K562 (cell line): ENCODE data around the gene MRPL4. TPM values are rescaled to one million over a fixed set of nuclear protein-coding genes. Genes with fewer than 3 reads are reported as not detected.

Experiments used
- ATAC-seq: fragments of 200-7000 bp; cut with Tn5 transposase; 3 replicates; pipeline ENCODE4 v1.9.1; 2020; ENCODE audit warnings: moderate library complexity
- BruUV-seq: library from RNA; stranded (reverse); fragments of 400-500 nt; replicated peaks from 2 replicates; lab custom pipeline; 2021; lab: Mats Ljungman, UMichigan
- CTCF ChIA-PET: fragments of 300-600 bp; formaldehyde crosslinking; extraction: SDS; loops from one replicate; lab custom pipeline; 2021; ENCODE audit warnings: low intra/inter-chr PET ratio; lab: Yijun Ruan, JAX
- POLR2A ChIA-PET: fragments of 300-600, 350-650 bp; sonication (Branson Sonifier 250); formaldehyde crosslinking; extraction: SDS; loops from one replicate; lab custom pipeline; 2021; ENCODE audit warnings: antibody characterized with exemption, inconsistent platforms; lab: Yijun Ruan, JAX
- DNase-seq, 4 experiments: peaks; one replicate each; pipeline versions ENCODE4 v3.0.0 to v3.0.0-alpha.2; 2011 to 2018; ENCODE audit warnings: low spot score in 3 of 4, mixed read lengths in 3 of 4; ENCODE audit errors: extremely low read depth in 1 of 4
- FAIRE-seq: peaks from 2 replicates; lab custom pipeline; 2011; peaks lifted over from hg19 to GRCh38; lab: Jason Lieb, UNC
- H2AFZ ChIP-seq: 2 replicates; pipeline ENCODE4 v1.6.0; 2011; ENCODE audit warnings: low read depth, low read length, control low read depth, inconsistent platforms
- H3K27ac ChIP-seq: fragments of 200-600 bp; 3 replicates; pipeline ENCODE4 v1.8.0; 2011; ENCODE audit warnings: low read depth, mild to moderate bottlenecking, control low read depth, inconsistent platforms, low read length, moderate library complexity, mixed read lengths; ENCODE audit errors: extremely low read depth
- H3K27me3 ChIP-seq, 2 experiments: fragments of 300-600 bp in 1 of 2; 2 replicates in 1 of 2; 3 replicates in 1 of 2; pipeline versions ENCODE4 v1.6.0 to v1.8.0; 2011; ENCODE audit warnings: inconsistent platforms in 2 of 2, low read length in 2 of 2, mild to moderate bottlenecking in 1 of 2, mixed read lengths in 1 of 2, moderate library complexity in 1 of 2; ENCODE audit not compliant: control insufficient read depth in 2 of 2, insufficient read depth in 2 of 2
- H3K36me3 ChIP-seq: fragments of 300-600 bp; 3 replicates; pipeline ENCODE4 v1.8.0; 2011; ENCODE audit warnings: mild to moderate bottlenecking, low read length, inconsistent platforms; ENCODE audit not compliant: control insufficient read depth, insufficient read depth
- H3K4me1 ChIP-seq, 2 experiments: fragments of 200-600 bp in 1 of 2; replicated peaks in 1 of 2; 2 replicates in 1 of 2; 3 replicates in 1 of 2; pipeline versions ENCODE4 v1.5.1 to v1.8.0; 2011; ENCODE audit warnings: inconsistent platforms in 2 of 2, low read length in 2 of 2, mild to moderate bottlenecking in 1 of 2, mixed read lengths in 1 of 2, moderate library complexity in 1 of 2; ENCODE audit not compliant: control insufficient read depth in 2 of 2, insufficient read depth in 2 of 2
- H3K4me2 ChIP-seq: 2 replicates; pipeline ENCODE4 v1.6.1; 2011; ENCODE audit warnings: low read length, control low read depth, inconsistent platforms, mixed read lengths; ENCODE audit not compliant: insufficient read depth
- H3K4me3 ChIP-seq: fragments of 200-600 bp; sonication (generic), shearing (Covaris generic); 2 replicates; pipeline ENCODE4 v1.5.1; 2016; ENCODE audit warnings: control low read depth, inconsistent platforms
- H3K79me2 ChIP-seq: fragments of 200-600 bp; 3 replicates; pipeline ENCODE4 v1.8.0; 2011; ENCODE audit warnings: low read length, inconsistent platforms; ENCODE audit not compliant: control insufficient read depth, insufficient read depth
- H3K9ac ChIP-seq, 2 experiments: 2 replicates each; pipeline versions ENCODE4 v1.6.0 to v1.6.1; 2011; ENCODE audit warnings: low read depth in 2 of 2, low read length in 2 of 2, control low read depth in 1 of 2, inconsistent platforms in 1 of 2, mild to moderate bottlenecking in 1 of 2, mixed read lengths in 1 of 2; ENCODE audit not compliant: insufficient read depth in 1 of 2
- H3K9me1 ChIP-seq: one replicate; pipeline ENCODE4 v1.6.0; 2011; ENCODE audit warnings: inconsistent platforms, mild to moderate bottlenecking, low read length, moderate library complexity; ENCODE audit not compliant: control insufficient read depth, insufficient read depth
- H3K9me3 ChIP-seq: replicated peaks from 2 replicates; pipeline ENCODE4 v1.5.1; 2011; ENCODE audit warnings: low read depth, low read length, inconsistent platforms; ENCODE audit not compliant: control insufficient read depth, insufficient read depth
- H4K20me1 ChIP-seq: replicated peaks from 2 replicates; pipeline ENCODE4 v1.6.1; 2011; ENCODE audit warnings: low read length, inconsistent platforms, mixed read lengths; ENCODE audit not compliant: control insufficient read depth, insufficient read depth
- ARNT ChIP-seq, 2 experiments: fragments of 450-650 bp; IDR thresholded peaks; 2 replicates each; pipeline ENCODE4 v1.6.1; 2016; ENCODE audit warnings: mild to moderate bottlenecking in 1 of 2
- SPI1 ChIP-seq: IDR thresholded peaks from 2 replicates; pipeline ENCODE4 v1.6.1; 2011; ENCODE audit warnings: low read depth, low read length, control low read depth, borderline replicate concordance
- ZC3H8 ChIP-seq: fragments of 450-650 bp; IDR thresholded peaks from 2 replicates; pipeline ENCODE4 v1.6.1; 2017
- WGBS: fragments of 100-300 bp; shearing (Covaris generic); methylation state at CpG from one replicate; pipeline ENCODE4 v1.1.6; 2016; ENCODE audit warnings: low coverage, mixed read lengths; ENCODE audit not compliant: insufficient coverage; ENCODE audit errors: missing lambda C conversion rate; 5-methylcytosine and 5-hydroxymethylcytosine counted together
- in situ Hi-C: fragments of 300-500 bp; cut with MboI; formaldehyde crosslinking; loops from 4 replicates; pipeline ENCODE4 v1.15.0; 2018; ENCODE audit warnings: inconsistent platforms, mixed read lengths
- intact Hi-C: fragments of 100-400 bp; cut with micrococcal nuclease; formaldehyde crosslinking; loops from 2 replicates; pipeline ENCODE4 v1.14.2; 2022
- polyA plus RNA-seq, 8 experiments: library from polyadenylated mRNA; depleted of rRNA in 4 of 8; stranded (reverse) in 5 of 8; unstranded in 3 of 8; fragments of >200 nt; fragmentation: Nextera tagmentation in 2 of 8; fragmentation: Illumina TruSeq in 1 of 8; extraction: Ambion mirVana in 2 of 8; extraction: Trizol in 1 of 8; gene quantifications; 2 replicates each; pipeline versions ENCODE4 v1.2.1 to v1.2.3, GENCODE V29; 2011 to 2014; ENCODE audit warnings: inconsistent platforms in 1 of 8, missing spikeins in 1 of 8
- total RNA-seq, 7 experiments: library from RNA; depleted of rRNA in 6 of 7; stranded (reverse); fragments of >200 nt in 6 of 7; fragmentation: Illumina TruSeq in 2 of 7; extraction: Trizol in 2 of 7; gene quantifications; 2 replicates each; pipeline versions ENCODE4 v1.2.1 to v1.2.3, GENCODE V29; 2011 to 2021; ENCODE audit warnings: low replicate concordance in 1 of 7

The MRPL4 gene
- total and polyA plus RNA-seq, 9 of the 15 experiments (the other 6 are each of a cell fraction or from before 2014, with no cell fraction given) = 1.4 to 239 (median 64.9) TPM

DNA sequence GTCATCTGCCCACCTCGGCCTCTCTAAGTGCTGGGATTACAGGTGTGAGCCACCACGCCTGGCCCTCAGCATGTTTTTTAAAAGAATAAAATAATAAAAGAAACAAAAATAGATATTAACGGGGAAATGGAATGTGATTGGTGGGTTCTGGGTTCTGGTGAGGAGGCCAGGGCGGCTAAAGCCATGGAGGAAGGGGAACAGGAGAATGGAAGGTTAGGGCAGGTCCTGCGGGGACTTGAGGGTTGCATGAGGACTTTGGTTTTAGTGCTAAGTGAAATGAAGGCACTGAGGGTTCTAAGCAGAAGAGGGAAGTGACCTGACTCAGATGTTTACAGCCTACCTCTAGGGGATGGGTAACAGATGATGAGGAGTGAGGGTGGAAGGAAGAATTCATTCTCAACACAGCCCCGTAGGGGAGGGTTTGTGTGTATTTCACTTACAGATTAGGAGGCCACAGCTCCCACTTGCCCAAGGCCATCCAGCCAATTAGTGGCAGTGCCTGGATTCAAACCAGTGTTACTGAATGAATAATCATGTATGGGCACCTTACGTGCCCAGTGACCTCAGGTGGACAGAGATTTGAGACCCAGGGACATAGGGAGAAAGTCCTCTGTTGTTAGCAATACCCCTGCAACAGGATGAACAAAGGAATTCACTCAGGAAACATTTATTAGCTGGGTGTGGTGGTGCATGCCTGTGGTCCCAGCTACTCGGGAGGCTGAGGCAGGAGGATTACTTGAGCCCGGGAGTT, 6.7 kb upstream of the MRPL4 start:
- no peaks in the 10 kb centered on the region for H3K79me2 ChIP-seq
- no peak overlapping the region for H3K4me2 ChIP-seq
- BruUV-seq = no TSS peak
- TF ChIP-seq SPI1 (peak; percentile 54; the same call in 1 of the 2 replicates), ARNT (IDR thresholded peaks at IDR 0.05) (no peak)
- ATAC-seq (no peak), DNase-seq (peak in 1 of 4 experiments; percentile 5), FAIRE-seq (no peak)
- H3K4me1 ChIP-seq = peaks cover 1 to 3% of the 10 kb centered on the region in 2 experiments; a peak in 4 of 5 replicates
- H3K27ac ChIP-seq = no peak overlapping the region
- H3K4me3 ChIP-seq = no peak overlapping the region
- no peaks in the 10 kb centered on the region for H3K9me1 ChIP-seq
- H3K9ac ChIP-seq = no peak overlapping the region
- 56% methylated on average over 9 of the region's 9 CpGs for WGBS
- ChIA-PET CTCF (interaction anchor here (0.7 kb wide), 1 partner anchor 104 kb away, joined by 3 read pairs; no protein-coding TSS in a partner anchor), POLR2A (interaction anchor here (0.7 to 0.8 kb wide), 2 partner anchors 16 to 63 kb away, joined by 3 read pairs; no protein-coding TSS in a partner anchor)
- in situ Hi-C loops (loop anchor here (5.0 kb wide), 1 partner anchor 318 kb away; no protein-coding TSS in a partner anchor), intact Hi-C loops (no loop called here)
- H3K27me3 ChIP-seq = no peaks in the 10 kb centered on the region
- H4K20me1 ChIP-seq = no peaks in the 10 kb centered on the region
- H2AFZ ChIP-seq = no peak overlapping the region
- H3K36me3 ChIP-seq = no peaks in the 10 kb centered on the region
- no peaks in the 10 kb centered on the region; the same call in 1 of the 2 replicates for H3K9me3 ChIP-seq

DNA sequence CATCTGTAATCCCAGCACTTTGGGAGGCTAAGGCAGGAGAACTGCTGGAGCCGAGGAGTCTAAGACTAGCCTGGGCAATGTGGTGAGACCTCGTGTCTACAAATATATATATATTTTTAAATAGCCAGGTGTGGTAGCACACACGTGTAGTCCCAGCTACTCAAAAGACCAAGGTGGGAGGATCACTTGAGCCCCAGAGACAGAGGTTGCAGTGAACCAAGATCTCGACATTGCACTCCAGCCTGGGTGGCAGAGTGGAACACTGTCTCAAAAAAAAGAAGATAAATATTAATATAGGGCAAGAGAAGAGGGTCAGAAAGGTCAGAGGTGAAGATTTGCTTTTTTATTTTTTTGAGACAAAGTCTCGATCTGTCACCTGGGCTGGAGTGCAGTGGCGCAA, 5.5 kb upstream of the MRPL4 start:
- intact Hi-C loops (no loop called here), in situ Hi-C loops (loop anchor here (5.0 kb wide), 1 partner anchor 319 kb away; no protein-coding TSS in a partner anchor)
- H3K36me3 ChIP-seq = no peaks in the 10 kb centered on the region
- H4K20me1 ChIP-seq = no peaks in the 10 kb centered on the region
- BruUV-seq = no TSS peak
- no peak overlapping the region for H2AFZ ChIP-seq
- WGBS = 45% methylated on average over 6 of the region's 6 CpGs
- no peaks in the 10 kb centered on the region for H3K9me1 ChIP-seq
- ChIA-PET CTCF (no interaction called here), POLR2A (interaction anchor here (0.6 to 0.7 kb wide), 2 partner anchors 64 to 132 kb away, joined by 3 read pairs; no protein-coding TSS in a partner anchor)
- no peak overlapping the region for H3K4me3 ChIP-seq
- TF ChIP-seq ZC3H8 = no peak
- no peaks in the 10 kb centered on the region for H3K27me3 ChIP-seq
- H3K4me2 ChIP-seq = no peak overlapping the region
- no peak for DNase-seq
- no peaks in the 10 kb centered on the region for H3K79me2 ChIP-seq
- H3K9ac ChIP-seq = no peak overlapping the region
- H3K27ac ChIP-seq = no peak overlapping the region
- H3K4me1 ChIP-seq = peaks cover 0 to 14% of the 10 kb centered on the region in 2 experiments; a peak in 3 of 5 replicates
- ATAC-seq = no peak
- H3K9me3 ChIP-seq = no peaks in the 10 kb centered on the region; the same call in 1 of the 2 replicates
- no peak for FAIRE-seq
